Activated CD8-positive, alpha-beta memory T cell treated with anti-CD3 and anti-CD28 coated beads, Interleukin-2, amount 50 U/mL, for 4 hours (primary cell): ENCODE results near the gene DDX49.

Source experiments
- DNase-seq: peaks from one replicate; pipeline ENCODE4 v3.0.0-alpha.2; 2020

Gene DDX49, protein sequence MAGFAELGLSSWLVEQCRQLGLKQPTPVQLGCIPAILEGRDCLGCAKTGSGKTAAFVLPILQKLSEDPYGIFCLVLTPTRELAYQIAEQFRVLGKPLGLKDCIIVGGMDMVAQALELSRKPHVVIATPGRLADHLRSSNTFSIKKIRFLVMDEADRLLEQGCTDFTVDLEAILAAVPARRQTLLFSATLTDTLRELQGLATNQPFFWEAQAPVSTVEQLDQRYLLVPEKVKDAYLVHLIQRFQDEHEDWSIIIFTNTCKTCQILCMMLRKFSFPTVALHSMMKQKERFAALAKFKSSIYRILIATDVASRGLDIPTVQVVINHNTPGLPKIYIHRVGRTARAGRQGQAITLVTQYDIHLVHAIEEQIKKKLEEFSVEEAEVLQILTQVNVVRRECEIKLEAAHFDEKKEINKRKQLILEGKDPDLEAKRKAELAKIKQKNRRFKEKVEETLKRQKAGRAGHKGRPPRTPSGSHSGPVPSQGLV

DNA sequence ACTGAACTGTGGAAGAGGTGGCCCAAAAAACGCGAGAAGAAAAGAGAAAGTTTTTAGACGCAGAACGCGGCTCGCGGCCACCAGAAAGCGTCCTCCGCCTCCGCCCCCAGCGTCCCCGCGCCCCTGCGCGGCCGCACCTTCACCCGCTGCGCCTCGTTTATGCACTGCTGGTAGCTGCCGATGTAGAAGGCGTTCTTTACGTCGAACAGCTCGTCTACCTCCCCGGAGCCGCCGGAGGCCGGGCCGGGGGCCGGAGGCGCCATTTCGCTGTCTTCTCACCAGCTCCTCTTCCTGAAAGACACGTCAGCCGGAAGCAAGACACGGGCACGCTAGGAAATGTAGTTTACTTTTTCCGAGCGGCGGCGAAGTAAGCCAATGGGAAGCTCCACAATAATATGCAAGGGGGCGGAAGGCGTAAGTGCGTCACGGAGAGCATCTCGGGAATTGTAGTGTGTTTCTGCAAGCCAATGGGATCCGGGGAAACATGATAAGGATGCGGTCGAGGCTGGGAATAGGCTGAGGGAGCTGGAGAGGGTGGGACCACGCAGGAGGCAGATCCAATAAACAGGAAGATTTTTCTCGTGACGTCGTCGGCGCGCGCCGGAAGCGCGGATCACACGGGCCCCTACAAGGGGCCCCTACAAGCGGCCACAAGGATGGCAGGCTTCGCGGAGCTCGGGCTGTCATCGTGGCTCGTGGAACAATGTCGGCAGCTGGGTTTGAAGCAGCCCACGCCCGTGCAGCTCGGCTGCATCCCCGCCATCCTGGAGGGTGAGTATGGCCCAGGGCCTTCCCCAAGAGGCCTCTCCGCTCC, at the start of gene DDX49, which contains the start of gene COPE:
Gene DDX49 (plus strand): TSS at position 630 of the 814 bp plus-strand sequence. CDS start 27 bp downstream, at position 657.
Gene COPE (minus strand): TSS at position 302 of the 814 bp plus-strand sequence. CDS start 39 bp downstream, at position 263.
- peak; percentile 97 for DNase-seq

DNA sequence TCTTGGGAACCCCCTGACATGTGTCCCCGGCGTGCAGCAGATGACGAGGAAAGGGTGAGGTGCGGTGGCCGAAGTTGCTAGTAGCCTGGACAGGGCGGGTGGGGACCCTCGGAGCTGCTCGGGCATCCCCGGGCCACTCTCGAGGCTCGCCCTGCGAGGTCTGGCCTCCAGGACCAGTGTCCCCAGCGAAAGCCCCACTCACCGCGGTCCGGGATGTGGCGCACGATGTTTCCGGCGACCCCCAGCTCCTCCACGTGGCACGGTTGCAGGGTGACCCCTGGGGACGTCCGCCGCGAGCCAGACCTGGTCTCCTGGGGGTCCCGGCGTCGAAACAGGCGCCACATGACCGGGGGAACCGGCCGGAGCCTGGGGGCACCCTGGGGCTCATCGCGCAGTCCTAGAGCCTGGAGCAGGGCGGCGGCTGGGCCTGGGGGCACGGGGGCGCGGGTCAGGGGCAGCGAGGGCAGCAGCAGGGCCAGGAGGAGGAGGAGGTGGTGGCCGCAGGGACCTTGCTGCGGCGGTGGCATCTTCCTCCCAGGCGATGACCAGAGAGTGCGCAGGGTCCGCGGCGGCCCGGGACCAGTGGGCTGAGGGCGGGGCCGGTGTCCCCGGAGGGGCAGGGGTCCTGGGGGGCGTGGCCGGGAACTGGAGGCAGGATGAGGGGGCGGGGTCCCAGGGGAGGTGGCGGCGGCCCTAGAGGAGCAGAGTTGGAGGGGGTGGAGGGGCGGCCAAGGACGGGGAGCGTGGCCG, 49.6 kb upstream of the DDX49 start:
- no peak for DNase-seq

DNA sequence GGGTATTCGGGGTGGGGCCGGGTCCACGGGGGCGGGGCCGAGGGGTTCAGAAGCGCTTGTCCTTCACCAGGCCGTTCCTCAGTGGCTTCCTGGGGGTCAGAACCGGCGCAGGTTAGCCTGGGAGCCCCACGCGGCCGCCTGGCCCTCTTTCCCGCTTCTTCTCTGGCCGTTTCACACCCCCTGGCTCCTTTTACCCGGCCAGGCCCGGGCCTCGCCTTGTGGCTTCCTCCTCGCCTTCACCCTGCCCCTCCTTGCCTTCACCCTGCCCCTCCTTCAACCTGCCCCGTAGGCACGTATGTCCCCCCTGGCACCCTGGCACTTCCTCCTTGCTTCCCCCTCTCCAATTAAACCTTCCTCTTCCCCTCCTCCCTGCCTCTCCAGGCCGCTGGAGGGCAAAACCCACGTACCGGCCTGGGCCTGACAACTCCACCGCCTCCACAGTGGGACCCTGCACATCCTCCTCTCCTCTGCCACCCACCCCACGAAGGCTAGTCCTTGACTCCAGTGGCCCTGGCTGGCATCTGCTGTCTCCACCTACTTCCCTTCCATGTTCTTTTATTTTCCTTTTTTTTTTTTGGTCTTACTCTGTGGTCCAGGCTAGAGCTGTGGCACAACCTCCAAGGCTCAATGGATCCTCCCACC, 48.9 kb upstream of the DDX49 start:
- DNase-seq, result no peak

DNA sequence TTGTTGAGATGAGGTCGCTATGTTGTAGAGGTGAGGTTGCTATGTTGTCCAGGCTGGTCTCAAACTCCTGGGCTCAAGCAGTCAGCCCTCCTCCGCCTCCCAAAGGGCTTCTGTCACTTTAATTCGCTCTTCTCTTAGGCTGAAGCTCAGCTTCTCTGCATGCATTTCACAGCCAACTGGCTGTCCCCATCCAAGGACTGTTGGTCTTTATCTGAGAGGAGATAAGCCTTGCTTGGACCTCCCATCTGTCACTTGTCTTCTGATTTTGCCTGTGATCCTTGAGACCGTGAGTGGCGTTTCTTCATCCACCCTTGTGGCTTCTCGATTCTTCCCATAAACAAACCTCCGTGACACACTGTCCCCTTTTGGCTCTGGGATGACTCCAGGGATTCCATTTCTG, 48.0 kb upstream of the DDX49 start:
- DNase-seq, result no peak

DNA sequence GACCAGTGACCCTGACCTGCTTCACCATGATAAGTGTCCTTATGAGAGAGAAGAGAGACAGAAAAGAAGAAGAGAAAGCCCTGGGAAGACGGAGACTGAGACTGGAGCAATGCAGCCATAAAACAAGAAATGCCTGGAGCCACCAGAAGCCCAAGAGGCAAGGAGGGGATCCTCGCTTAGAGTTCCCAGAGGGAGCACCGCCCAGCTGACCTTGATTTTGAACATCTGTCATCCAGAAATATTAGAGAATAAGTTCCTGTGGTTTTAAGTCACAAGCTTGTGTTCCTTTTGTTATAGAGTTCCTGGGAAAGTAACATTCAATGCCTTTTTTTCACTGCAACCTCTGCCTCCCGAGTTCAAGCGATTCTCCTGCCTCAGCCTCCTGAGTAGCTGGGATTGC, 43.8 kb upstream of the DDX49 start:
- no peak for DNase-seq

DNA sequence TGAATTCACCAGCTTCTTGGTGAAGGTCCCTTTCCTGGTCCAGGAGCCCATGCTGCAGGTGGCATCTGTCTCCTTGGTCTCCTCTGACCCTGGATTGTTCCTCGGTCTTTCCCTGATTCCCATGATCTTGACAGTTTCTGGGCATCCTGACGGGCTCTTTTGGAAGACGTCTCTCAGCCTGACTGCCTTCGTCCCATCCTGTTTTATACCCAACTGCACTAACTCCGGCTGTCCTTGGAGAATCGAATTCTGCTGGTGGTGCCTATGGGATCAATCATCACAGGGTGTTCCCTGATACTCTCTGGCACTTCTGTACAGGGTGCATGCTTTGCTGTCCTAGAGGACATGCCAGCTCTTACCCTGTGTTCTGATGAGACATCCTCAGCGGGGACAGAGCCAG, 42.6 kb upstream of the DDX49 start:
- DNase-seq, result no peak

DNA sequence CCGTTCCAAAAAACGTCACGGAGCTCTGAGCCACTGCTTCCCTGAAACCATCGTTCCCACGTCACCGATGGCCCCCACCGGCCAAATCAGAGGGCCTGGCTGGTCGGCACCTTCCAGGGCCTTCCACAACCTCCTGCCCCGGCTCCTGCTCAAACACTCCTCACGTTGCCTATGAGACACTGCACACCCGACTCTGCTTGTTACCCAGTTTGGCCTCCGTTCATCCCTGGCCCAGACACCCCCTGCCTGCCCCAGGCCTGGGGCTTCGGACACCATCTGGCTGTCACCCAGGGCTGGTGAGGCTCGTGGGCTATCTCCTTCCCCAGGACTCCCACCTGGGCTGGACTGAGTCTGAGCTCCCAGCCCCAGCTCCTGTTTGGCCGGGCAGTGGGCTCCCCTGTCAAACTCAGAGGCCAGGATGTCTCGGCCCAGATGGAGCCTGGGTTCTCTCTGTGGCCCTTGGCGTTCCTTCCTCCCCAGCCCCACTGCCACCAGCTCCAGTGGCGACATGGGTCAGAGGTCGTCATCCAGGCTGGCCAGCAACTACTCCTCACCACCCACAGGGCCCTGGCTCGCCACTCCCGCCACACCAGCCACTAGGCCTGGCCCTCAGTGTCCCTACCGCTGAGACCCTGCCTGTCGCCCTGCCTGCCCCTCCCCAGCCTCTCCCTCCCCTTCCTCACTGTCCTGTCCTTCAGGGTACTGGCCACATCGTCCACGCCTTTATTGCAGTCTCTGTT, 41.3 kb upstream of the DDX49 start:
- no peak for DNase-seq

DNA sequence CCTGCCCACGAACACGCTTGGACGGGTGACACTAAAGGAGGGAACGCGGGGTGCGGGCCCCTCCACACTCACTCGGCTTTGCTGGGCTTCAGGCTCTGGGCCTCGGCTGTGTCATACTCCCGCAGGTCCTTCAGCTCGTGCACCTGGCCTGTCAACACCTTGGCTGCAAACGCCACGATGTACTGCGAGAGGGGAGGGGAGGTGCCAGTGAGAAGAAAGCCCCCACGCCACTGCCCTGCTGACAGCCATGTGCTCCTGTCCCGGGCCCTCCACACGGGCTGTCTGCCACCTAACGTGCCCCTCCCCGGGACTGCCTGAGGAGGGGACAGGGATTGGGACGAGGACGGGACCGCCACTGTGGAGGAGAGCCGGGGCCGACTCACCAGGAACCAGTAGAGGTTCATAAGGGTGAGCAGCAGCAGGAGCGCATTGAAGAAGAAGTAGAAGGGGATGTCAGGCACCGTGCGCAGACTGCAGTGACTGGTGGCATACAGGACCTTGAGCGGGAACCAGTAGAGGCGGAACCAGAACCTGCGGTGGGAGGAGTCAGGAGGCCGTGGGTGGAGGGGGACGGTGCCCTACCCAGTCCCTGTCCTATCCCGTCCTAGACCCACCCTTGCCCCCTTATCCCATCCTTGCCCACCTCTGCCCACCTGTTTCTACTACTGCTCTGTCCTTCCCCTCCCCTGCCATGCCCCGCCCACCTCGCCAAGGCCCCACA, 40.5 kb upstream of the DDX49 start:
- DNase-seq, result no peak

DNA sequence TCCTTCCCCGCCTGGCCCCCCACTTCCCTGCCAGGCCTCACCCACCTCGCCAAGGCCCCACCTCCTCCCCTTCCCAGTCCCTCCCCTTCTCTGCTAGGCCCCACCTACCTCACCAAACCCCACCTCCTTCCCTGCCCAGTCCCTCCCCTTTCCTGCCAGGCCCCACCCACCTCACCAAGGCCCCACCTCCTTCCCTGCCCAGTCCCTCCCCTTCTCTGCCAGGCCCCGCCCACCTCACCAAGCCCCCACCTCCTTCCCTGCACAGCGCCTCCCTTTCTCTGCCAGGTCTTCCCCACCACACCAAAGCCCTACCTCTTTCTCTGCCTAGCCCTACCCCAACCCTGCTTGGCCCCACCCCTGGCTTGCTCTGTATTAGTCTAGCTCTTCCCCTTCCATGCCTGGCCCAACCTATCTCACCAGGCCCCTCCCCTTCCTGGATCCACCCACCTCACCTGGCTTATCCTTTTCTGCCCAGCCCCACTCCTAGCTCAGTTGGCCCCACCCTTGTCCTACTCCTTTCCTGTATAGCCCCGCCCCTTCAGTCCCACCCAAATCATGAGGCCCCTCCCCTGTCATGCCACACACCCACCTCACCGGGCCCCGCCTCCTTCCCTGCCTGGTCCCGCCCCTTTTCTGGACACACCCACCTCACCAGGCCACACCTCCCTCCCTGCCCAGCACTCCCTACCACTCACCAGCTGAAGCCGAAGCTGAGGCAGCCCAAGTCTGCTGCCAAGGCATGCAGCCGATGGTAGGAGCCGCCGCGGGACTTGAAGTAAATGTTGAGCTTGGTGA, 39.7 kb upstream of the DDX49 start:
- no peak for DNase-seq

DNA sequence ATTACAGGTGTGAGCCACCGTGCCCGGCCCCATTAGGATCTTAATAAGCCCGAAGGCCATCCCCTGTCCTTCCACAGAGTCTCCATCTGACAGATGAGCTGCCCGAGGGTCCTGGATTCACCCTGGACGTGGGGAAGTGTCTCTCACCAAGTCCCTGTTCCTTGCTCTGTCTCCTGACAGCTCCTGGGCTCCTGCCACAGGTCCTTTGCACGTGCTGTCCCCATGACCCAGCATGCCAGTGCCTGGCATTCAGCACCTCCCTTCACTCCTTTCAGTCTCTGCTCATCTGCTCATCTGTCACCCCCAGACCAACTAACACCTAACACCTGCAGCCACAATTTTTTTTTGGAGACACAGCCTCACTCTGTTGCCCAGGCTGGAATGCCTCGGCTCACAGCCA, 38.0 kb upstream of the DDX49 start:
- DNase-seq, result no peak

DNA sequence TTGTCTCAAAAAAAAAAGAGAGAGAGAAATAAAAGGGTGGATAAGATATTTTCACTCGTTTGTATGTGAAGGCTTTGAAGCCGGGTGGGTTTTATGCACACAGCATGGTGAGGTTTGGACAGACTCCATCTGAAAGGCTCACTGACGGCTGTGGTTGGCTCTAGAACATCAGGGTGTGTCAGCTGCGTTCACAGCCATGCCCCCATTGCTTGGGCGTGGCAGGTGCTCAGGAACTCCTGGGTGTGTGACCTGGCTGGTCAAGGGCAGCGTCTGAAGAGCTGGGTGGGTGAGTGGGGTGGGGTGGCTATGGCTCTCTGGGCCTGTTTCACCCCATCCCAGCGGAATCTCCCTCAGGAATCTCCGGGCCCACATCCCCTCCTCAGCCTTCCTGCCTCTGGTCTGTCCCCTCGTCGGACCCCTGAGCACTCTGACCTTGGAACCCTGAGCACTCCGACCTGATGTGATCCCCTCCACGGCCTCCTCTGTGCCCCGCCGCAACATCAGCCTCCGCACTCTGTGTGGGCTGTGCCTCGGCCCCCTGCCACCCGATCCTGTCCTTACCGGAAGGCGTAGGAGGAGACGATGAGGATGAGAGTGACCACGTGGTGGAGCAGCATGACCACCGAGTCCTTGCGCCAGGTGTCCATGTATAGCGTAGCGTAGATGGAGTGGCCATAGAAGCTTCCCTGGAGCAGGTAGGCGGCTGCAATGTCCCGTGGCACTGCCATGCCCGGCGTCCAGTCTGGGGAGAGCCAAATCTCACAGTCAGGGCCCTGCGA, 35.8 kb upstream of the DDX49 start:
- DNase-seq, result no peak

DNA sequence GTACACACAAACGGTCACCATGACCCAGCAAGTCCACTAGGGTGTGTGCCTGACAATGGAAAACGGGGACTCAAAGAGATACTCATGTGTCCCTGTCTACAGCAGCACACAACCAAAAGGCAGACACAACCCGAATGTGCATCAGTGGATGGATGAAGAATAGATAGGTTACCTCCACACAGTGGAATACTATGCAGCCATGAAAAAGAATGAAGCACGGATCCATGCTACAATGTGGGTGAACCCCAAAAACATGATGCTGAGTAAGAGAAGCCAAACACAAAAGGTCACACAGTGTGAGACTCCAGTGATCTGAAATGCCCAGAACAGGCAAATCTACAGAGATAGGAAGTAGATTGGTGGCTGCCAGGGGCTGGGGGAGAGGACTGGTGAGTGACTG, 32.5 kb upstream of the DDX49 start:
- DNase-seq, result no peak

DNA sequence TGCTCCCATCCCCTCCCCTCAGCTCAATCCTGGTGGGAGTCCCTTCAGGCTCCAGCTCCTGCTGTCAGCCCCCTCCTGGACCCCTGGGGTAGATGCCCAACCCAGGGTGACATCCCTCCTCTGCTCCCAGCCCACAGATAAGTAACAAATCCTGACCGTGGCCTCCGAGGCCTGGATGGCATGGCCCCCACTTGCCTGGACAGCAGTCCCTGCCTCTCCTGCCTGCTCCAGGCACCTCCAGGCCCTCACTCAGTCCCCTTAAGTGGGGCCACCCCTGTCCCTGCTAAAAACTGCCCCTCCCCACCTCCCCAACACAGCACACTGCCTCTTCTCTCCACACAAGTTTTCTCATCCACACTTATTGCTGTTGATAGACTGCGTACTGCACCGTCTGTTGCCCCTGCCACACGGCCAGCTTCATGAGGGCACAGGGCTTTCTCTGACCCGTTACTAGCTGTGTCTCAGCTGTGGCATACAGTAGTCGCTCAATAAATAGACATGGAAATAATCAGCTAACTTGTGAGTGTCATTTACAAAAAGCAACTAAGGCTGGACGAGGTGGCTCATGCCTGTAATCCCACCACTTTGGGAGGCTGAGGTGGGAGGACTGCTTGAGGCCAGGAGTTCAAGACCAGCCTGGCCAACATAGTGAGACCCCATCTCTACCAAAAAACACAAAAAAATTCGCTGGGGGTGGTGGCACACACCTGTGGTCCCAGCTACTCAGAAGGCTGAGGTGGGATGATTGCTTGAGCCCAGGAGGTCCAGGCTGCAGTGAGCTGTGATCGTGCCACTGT, 29.4 kb upstream of the DDX49 start:
- no peak for DNase-seq

DNA sequence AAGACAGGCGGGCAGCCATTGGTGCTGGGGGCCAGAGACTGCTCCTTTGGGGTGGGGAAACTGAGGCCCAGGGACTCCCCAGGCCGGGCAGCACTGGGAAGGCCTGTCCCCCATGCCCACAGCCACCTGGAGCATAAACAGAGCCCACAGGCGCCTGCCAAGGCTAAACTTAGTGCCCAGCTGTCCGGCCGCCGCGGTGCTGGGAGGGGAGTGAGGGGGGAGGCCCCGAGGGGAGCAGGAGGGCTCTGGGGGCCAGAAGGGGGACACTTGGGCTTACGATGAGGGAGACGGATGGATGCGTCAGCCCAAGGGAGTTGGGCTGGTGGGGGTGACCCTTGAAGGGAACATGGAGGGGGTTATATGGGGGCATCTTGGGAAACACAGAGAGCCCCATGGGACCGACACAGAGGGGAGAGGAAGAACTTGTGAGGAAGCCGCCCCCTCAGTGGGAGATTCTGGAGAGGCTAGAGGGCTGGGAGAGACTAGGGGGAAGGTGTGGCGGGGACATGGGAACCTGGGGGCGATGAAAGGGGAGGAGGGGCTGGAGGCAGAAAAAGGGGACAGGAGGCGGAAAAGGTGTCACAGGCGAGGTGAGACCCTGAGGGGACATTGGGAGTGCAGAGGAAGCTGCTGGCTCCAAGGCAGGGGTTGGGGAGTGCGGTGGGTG, 25.8 kb upstream of the DDX49 start:
- DNase-seq, result no peak

DNA sequence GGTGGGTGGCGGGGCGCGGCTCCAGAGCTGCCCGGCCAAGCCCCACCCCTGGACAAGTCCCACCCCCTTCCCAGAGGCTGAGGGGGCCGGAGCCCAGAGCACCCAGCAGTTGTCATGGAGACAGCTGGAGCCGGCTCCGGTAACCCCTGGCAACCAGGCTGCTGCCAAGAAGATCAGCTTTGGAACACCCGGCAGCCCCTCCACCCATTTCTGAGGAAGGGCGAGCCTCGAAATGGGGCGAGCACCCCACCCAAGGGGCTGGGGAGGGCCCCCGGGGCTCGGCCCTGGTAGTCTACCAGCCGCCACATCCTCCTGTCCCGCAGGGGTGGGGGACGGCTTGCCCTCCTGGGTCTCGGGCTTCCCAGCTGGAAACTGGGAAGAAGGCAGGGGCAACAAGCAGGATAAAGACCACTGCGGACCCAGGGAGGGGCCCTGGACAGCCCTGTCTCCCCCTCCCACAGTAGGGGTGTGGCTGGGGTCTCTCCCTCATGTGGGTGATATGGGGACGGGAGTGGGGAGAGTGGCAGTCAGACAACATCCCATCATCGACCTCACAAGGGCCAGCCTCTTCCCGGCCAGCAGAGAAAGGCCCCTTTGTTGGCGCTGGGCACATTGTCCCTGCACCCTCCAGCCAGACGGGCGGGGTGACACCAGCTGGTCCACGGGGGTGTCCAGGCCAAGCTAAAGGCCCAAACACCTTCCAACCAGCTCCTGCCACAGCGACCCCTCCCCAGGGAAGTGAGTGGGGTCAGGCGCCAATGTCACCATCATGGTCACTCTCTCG, 25.1 kb upstream of the DDX49 start:
- no peak for DNase-seq

DNA sequence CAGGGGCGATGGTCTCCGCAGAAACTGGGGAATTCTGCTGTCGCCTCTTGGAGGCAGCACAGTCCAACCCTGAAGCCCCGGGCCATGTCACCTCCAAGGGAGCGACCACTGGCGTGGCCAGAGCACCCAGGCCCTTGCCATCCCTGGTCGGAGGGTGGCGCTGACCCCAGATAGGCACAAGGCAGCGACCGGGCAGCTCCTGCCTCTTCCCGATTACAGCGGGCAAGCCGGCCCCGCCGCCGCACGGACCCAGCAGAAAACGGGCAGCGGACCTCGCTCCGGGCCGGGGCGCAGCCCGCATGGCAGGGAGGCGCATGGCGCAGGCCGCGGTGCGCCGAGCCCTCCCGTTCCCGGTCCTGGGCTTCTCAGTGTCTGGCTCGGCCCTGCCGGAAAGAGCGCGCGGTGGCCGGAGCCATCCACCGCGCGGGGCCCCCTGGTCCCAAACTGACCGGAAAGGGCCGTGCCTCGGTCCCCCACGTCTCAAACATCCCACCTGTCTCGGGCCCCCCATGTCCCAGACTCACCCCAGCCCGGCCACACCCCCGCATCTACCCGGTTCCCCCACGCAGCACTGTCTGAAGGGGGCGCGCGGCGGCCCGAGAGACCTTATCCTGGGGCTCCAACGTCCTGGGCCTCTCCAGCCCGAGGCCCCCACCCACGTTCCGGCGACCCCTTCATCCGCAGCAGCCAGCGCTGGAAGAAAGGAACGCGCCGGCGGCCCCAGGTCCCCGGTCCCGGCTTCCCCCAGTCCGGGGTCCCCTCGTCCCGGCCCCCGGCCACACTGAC, 24.3 kb upstream of the DDX49 start:
- no peak for DNase-seq
